H9 (cell line): Measurements from ENCODE around the gene NEK7. TPM values are rescaled to one million over a fixed set of nuclear protein-coding genes. Genes with fewer than 3 reads are reported as not detected.

Experiments
- DNase-seq: peaks from one replicate; pipeline ENCODE4 v3.0.0-alpha.2; 2017
- H2AFZ ChIP-seq: one replicate; pipeline ENCODE4 v1.6.1; 2013; ENCODE audit warnings: mild to moderate bottlenecking, low read length, control low read depth, moderate library complexity
- H2AK5ac ChIP-seq: 2 replicates; pipeline ENCODE4 v1.6.1; 2013; ENCODE audit warnings: low read length, control low read depth, mixed read lengths; ENCODE audit not compliant: insufficient read length
- H2BK120ac ChIP-seq: one replicate; pipeline ENCODE4 v1.6.1; 2013; ENCODE audit warnings: low read depth, mild to moderate bottlenecking, low read length, control low read depth, inconsistent platforms; ENCODE audit not compliant: poor library complexity, severe bottlenecking
- H2BK12ac ChIP-seq: 2 replicates; pipeline ENCODE4 v1.6.1; 2013; ENCODE audit warnings: low read length, control low read depth, mixed read lengths, low read depth; ENCODE audit not compliant: insufficient read length
- H2BK15ac ChIP-seq: 2 replicates; pipeline ENCODE4 v1.6.1; 2013; ENCODE audit warnings: low read depth, low read length, control low read depth
- H2BK20ac ChIP-seq: one replicate; pipeline ENCODE4 v1.6.1; 2013; ENCODE audit warnings: low read depth, mild to moderate bottlenecking, low read length, control low read depth, inconsistent platforms; ENCODE audit not compliant: poor library complexity, severe bottlenecking
- H2BK5ac ChIP-seq: 2 replicates; pipeline ENCODE4 v1.6.1; 2013; ENCODE audit warnings: low read length, control low read depth, mixed read lengths; ENCODE audit not compliant: insufficient read length
- H3K14ac ChIP-seq: 2 replicates; pipeline ENCODE4 v1.6.1; 2013; ENCODE audit warnings: low read length, control low read depth; ENCODE audit not compliant: insufficient read depth
- H3K18ac ChIP-seq: 2 replicates; pipeline ENCODE4 v1.6.1; 2013; ENCODE audit warnings: low read depth, mild to moderate bottlenecking, mixed read lengths, low read length, control low read depth; ENCODE audit not compliant: insufficient read length
- H3K23ac ChIP-seq: 2 replicates; pipeline ENCODE4 v1.6.1; 2013; ENCODE audit warnings: low read length, control low read depth, mixed read lengths, low read depth; ENCODE audit not compliant: insufficient read length
- H3K23me2 ChIP-seq: 2 replicates; pipeline ENCODE4 v1.6.1; 2013; ENCODE audit warnings: low read depth, mild to moderate bottlenecking, mixed read lengths, low read length, control low read depth; ENCODE audit not compliant: insufficient read length, poor library complexity, severe bottlenecking
- H3K27ac ChIP-seq: 2 replicates; pipeline ENCODE4 v1.5.1; 2013; ENCODE audit warnings: low read length, control low read depth, mixed read lengths, low read depth; ENCODE audit not compliant: insufficient read length
- H3K27me3 ChIP-seq: 2 replicates; pipeline ENCODE4 v1.6.1; 2013; ENCODE audit warnings: low read length, control low read depth, inconsistent platforms; ENCODE audit not compliant: insufficient read depth
- H3K4ac ChIP-seq: 2 replicates; pipeline ENCODE4 v1.6.1; 2013; ENCODE audit warnings: low read depth, mild to moderate bottlenecking, control low read depth, inconsistent platforms, low read length, moderate library complexity
- H3K4me1 ChIP-seq: 2 replicates; pipeline ENCODE4 v1.6.1; 2013; ENCODE audit warnings: low read length, control low read depth, inconsistent platforms; ENCODE audit not compliant: insufficient read depth
- H3K4me2 ChIP-seq: 2 replicates; pipeline ENCODE4 v1.6.1; 2013; ENCODE audit warnings: low read length, control low read depth, mixed read lengths; ENCODE audit not compliant: insufficient read length, insufficient read depth
- H3K56ac ChIP-seq: 2 replicates; pipeline ENCODE4 v1.6.1; 2013; ENCODE audit warnings: low read depth, mild to moderate bottlenecking, mixed read lengths, low read length, control low read depth; ENCODE audit not compliant: insufficient read length
- H3K79me1 ChIP-seq: 2 replicates; pipeline ENCODE4 v1.6.1; 2013; ENCODE audit warnings: low read depth, mild to moderate bottlenecking, moderate library complexity, low read length, control low read depth, inconsistent platforms; ENCODE audit not compliant: insufficient read depth, poor library complexity, severe bottlenecking
- H3K79me2 ChIP-seq: 2 replicates; pipeline ENCODE4 v1.6.1; 2013; ENCODE audit warnings: low read length, control low read depth, inconsistent platforms; ENCODE audit not compliant: insufficient read depth
- H3K9ac ChIP-seq: 2 replicates; pipeline ENCODE4 v1.6.1; 2013; ENCODE audit warnings: low read length, control low read depth, mixed read lengths; ENCODE audit not compliant: insufficient read length; ENCODE audit errors: extremely low read depth
- H3K9me3 ChIP-seq: one replicate; pipeline ENCODE4 v1.6.1; 2013; ENCODE audit warnings: low read depth, low read length, inconsistent platforms; ENCODE audit not compliant: control insufficient read depth
- H3T11ph ChIP-seq: one replicate; pipeline ENCODE4 v1.6.1; 2013; ENCODE audit warnings: mild to moderate bottlenecking, low read length, control low read depth, inconsistent platforms
- H4K20me1 ChIP-seq: one replicate; pipeline ENCODE4 v1.6.1; 2013; ENCODE audit not compliant: control insufficient read depth, insufficient read length, insufficient read depth
- H4K5ac ChIP-seq: 2 replicates; pipeline ENCODE4 v1.6.1; 2013; ENCODE audit warnings: low read depth, mild to moderate bottlenecking, mixed read lengths, low read length, control low read depth; ENCODE audit not compliant: insufficient read length
- H4K8ac ChIP-seq: replicated peaks from 2 replicates; pipeline ENCODE4 v1.6.1; 2013; ENCODE audit warnings: low read length, control low read depth, mixed read lengths, low read depth; ENCODE audit not compliant: insufficient read length
- H4K91ac ChIP-seq: 2 replicates; pipeline ENCODE4 v1.6.1; 2013; ENCODE audit warnings: low read depth, mild to moderate bottlenecking, moderate library complexity, mixed read lengths, low read length, control low read depth; ENCODE audit not compliant: insufficient read length
- H3K27ac Mint-ChIP-seq, 3 experiments: 2 replicates in 2 of 3; 3 replicates in 1 of 3; pipeline ENCODE4 v1.8.0; 2020 to 2021; ENCODE audit warnings: mixed read lengths in 3 of 3, mild to moderate bottlenecking in 1 of 3, moderate library complexity in 1 of 3
- H3K27me3 Mint-ChIP-seq: 2 replicates; pipeline ENCODE4 v1.8.0; 2021; ENCODE audit warnings: low read depth, mild to moderate bottlenecking, moderate library complexity, mixed read lengths
- H3K36me3 Mint-ChIP-seq, 3 experiments: 2 replicates in 2 of 3; 3 replicates in 1 of 3; pipeline ENCODE4 v1.8.0; 2020 to 2021; ENCODE audit warnings: low read depth in 3 of 3, mixed read lengths in 3 of 3; ENCODE audit not compliant: insufficient read depth in 1 of 3
- H3K4me1 Mint-ChIP-seq, 2 experiments: 2 replicates each; pipeline ENCODE4 v1.8.0; 2020; ENCODE audit warnings: mixed read lengths in 2 of 2
- H3K4me3 Mint-ChIP-seq, 2 experiments: 2 replicates in 1 of 2; 3 replicates in 1 of 2; pipeline ENCODE4 v1.8.0; 2020 to 2021; ENCODE audit warnings: mild to moderate bottlenecking in 2 of 2, mixed read lengths in 2 of 2, moderate library complexity in 1 of 2
- H3K9me3 Mint-ChIP-seq, 2 experiments: 2 replicates in 1 of 2; 3 replicates in 1 of 2; pipeline ENCODE4 v1.8.0; 2020; ENCODE audit warnings: mild to moderate bottlenecking in 2 of 2, mixed read lengths in 2 of 2, moderate library complexity in 1 of 2
- WGBS: extraction: QIAGEN DNeasy Blood & Tissue Kit; methylation state at CpG from one replicate; pipeline ENCODE4 v1.1.7; 2013; ENCODE audit warnings: missing lambda C conversion rate, low lambda C conversion rate, mixed read lengths; ENCODE audit not compliant: insufficient read length; ENCODE audit errors: extremely low coverage; 5-methylcytosine and 5-hydroxymethylcytosine counted together
- long read RNA-seq: library from polyadenylated mRNA; unstranded; transcript quantifications from one replicate; pipeline ENCODE4 v2.0.0, GENCODE V29; 2020
- total RNA-seq: library from RNA; stranded (reverse); gene quantifications from 2 replicates; pipeline ENCODE4 v1.2.1, GENCODE V29; 2021
- TF ChIP-seq, protein P1 (sequence below): fragments of 200-600 bp; sonication (generic); conservative IDR thresholded peaks from 3 replicates; pipeline ENCODE4 v1.8.0; 2021; ENCODE audit warnings: antibody characterized with exemption, mild to moderate bottlenecking

Gene NEK7
- 9.6 and 10.0 TPM in 2 replicates for total RNA-seq
- long read RNA-seq, full-length matches to known transcripts, result 1 of 5 reads
- long read RNA-seq, partial matches to known transcripts, result 0 of 5 reads
- long read RNA-seq, other reads (novel, unspliced or antisense), result 4 of 5 reads

DNA sequence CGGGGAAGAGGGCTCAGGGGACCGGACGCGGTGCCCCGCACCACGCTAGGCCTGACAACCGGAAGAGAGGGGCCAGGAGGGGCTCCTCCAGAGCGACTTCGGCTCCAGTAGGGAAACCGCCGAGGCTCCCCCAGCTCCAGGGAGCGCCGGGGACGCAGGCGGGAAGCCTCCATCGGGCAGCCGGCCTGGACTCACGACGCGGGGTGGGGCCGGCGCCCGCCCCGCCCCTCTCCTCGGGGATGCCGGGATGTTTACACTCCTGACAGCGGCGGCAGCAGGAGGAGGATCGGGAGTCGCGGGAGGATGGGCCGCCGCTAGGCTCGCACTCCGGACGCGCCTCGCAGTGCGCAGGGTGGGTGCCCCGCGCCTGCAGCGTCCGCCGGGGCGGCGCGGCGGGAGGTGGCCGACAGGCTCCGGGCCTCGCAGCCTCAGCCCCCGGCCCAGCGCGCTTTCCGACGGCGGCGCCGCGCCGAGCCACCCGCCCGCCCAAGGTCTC, at the start of gene NEK7:
Gene NEK7, plus strand, starts transcription at position 254 of the 496 bp plus-strand sequence. CDS start 75,583 bp downstream, outside the sequence.
- WGBS, result no CpG with 5 or more reads among the region's 63 CpGs
- no peaks in the 10 kb centered on the region; a peak in 1 of 5 replicates for H3K9me3 Mint-ChIP-seq
- peaks cover 11% of the 10 kb centered on the region for H3K23me2 ChIP-seq

More for the DNA sequence above, at the start of gene NEK7:
- Histone ChIP-seq H3K4me2 (peak within 1 kb of the TSS; percentile 86), H2BK15ac (no peak within 1 kb of the TSS), H2BK12ac (no peak within 1 kb of the TSS), H3K18ac (no peak within 1 kb of the TSS), H3K14ac (peak within 1 kb of the TSS; percentile 11; the same call in 1 of the 2 replicates), H3K4ac (no peak within 1 kb of the TSS), H3T11ph (no peak within 1 kb of the TSS), H3K79me2 (no peaks in the 10 kb centered on the region; the same call in 1 of the 2 replicates), H4K20me1 (no peaks in the 10 kb centered on the region), H3K56ac (no peak within 1 kb of the TSS), H3K9ac (peak within 1 kb of the TSS; percentile 71), H2AK5ac (no peak within 1 kb of the TSS), H3K27me3 (no peaks in the 10 kb centered on the region), H3K4me1 (peaks cover 7% of the 10 kb centered on the region; the same call in 1 of the 2 replicates), H3K9me3 (no peaks in the 10 kb centered on the region), H3K27ac (peak within 1 kb of the TSS; percentile 46), H2BK5ac (no peak within 1 kb of the TSS), H2AFZ (no peak within 1 kb of the TSS), H4K91ac (no peak within 1 kb of the TSS), H3K79me1 (no peaks in the 10 kb centered on the region), H4K8ac (no peak within 1 kb of the TSS), H3K23ac (no peak within 1 kb of the TSS), H2BK120ac (no peak within 1 kb of the TSS), H2BK20ac (no peak within 1 kb of the TSS), H4K5ac (no peak within 1 kb of the TSS)
- TF ChIP-seq, protein P1, sequence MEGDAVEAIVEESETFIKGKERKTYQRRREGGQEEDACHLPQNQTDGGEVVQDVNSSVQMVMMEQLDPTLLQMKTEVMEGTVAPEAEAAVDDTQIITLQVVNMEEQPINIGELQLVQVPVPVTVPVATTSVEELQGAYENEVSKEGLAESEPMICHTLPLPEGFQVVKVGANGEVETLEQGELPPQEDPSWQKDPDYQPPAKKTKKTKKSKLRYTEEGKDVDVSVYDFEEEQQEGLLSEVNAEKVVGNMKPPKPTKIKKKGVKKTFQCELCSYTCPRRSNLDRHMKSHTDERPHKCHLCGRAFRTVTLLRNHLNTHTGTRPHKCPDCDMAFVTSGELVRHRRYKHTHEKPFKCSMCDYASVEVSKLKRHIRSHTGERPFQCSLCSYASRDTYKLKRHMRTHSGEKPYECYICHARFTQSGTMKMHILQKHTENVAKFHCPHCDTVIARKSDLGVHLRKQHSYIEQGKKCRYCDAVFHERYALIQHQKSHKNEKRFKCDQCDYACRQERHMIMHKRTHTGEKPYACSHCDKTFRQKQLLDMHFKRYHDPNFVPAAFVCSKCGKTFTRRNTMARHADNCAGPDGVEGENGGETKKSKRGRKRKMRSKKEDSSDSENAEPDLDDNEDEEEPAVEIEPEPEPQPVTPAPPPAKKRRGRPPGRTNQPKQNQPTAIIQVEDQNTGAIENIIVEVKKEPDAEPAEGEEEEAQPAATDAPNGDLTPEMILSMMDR, result no peak
- peak within 1 kb of the TSS; percentile 88 for H3K4me3 Mint-ChIP-seq
- peaks cover 25 to 33% of the 10 kb centered on the region in 2 experiments for H3K4me1 Mint-ChIP-seq
- peak within 1 kb of the TSS; percentile 96 to 97 (median 96) for H3K27ac Mint-ChIP-seq
- peak; percentile 83 for DNase-seq
- no peaks in the 10 kb centered on the region for H3K27me3 Mint-ChIP-seq
- H3K36me3 Mint-ChIP-seq, result no peaks in the 10 kb centered on the region
